GM23248 (cell line): ENCODE data around the gene NFYA. TPM values are rescaled to one million over a fixed set of nuclear protein-coding genes. Genes with fewer than 3 reads are reported as not detected.
A peak's percentile ranks its signal among the peaks of the same experiment; 100 is the strongest.

Source experiments
- DNase-seq: peaks from one replicate; pipeline ENCODE4 v3.0.0-alpha.2; 2015
- H2AFZ ChIP-seq: fragments of 200-600 bp; sonication (generic); 2 replicates; pipeline ENCODE4 v1.6.1; 2016; ENCODE audit warnings: antibody characterized with exemption
- H3F3A ChIP-seq: fragments of 200-600 bp; sonication (generic); 2 replicates; pipeline ENCODE4 v1.6.1; 2016; ENCODE audit warnings: mild to moderate bottlenecking, antibody characterized with exemption, mixed run types; ENCODE audit not compliant: insufficient read depth
- H3K27ac ChIP-seq: fragments of 200-600 bp; sonication (generic); 2 replicates; pipeline ENCODE4 v1.5.1; 2016; ENCODE audit warnings: mild to moderate bottlenecking
- H3K27me3 ChIP-seq: fragments of 200-600 bp; sonication (generic); replicated peaks from 2 replicates; pipeline ENCODE4 v1.6.1; 2016; ENCODE audit warnings: mild to moderate bottlenecking; ENCODE audit not compliant: insufficient read depth
- H3K36me3 ChIP-seq: fragments of 200-600 bp; sonication (generic); 2 replicates; pipeline ENCODE4 v1.6.1; 2016; ENCODE audit warnings: low read depth, mild to moderate bottlenecking
- H3K4me1 ChIP-seq: fragments of 200-600 bp; sonication (generic); 2 replicates; pipeline ENCODE4 v1.6.1; 2016; ENCODE audit warnings: mild to moderate bottlenecking; ENCODE audit not compliant: insufficient read depth
- H3K4me2 ChIP-seq: fragments of 200-600 bp; sonication (generic); one replicate; pipeline ENCODE4 v1.6.1; 2016; ENCODE audit warnings: mild to moderate bottlenecking; ENCODE audit not compliant: unreplicated experiment
- H3K4me3 ChIP-seq: fragments of 200-600 bp; sonication (generic); 2 replicates; pipeline ENCODE4 v1.5.1; 2016; ENCODE audit warnings: mild to moderate bottlenecking
- H3K79me2 ChIP-seq: fragments of 200-600 bp; sonication (generic); 2 replicates; pipeline ENCODE4 v1.6.1; 2016; ENCODE audit warnings: mild to moderate bottlenecking; ENCODE audit not compliant: insufficient read depth
- H3K9ac ChIP-seq: fragments of 200-600 bp; sonication (generic); 2 replicates; pipeline ENCODE4 v1.6.1; 2016; ENCODE audit warnings: mild to moderate bottlenecking
- H3K9me2 ChIP-seq: fragments of 200-600 bp; sonication (generic); 2 replicates; pipeline ENCODE4 v1.6.1; 2016; ENCODE audit warnings: mixed run types, mild to moderate bottlenecking, moderate library complexity; ENCODE audit not compliant: insufficient read depth
- H3K9me3 ChIP-seq: fragments of 200-600 bp; sonication (generic); one replicate; pipeline ENCODE4 v1.6.1; 2017; ENCODE audit warnings: low read depth
- H4K20me1 ChIP-seq: fragments of 200-600 bp; sonication (generic); 2 replicates; pipeline ENCODE4 v1.6.0; 2016; ENCODE audit not compliant: insufficient read depth
- EZH2 ChIP-seq: fragments of 200-600 bp; sonication (generic); IDR thresholded peaks from 2 replicates; pipeline ENCODE4 v1.6.1; 2018; ENCODE audit warnings: antibody characterized with exemption, mild to moderate bottlenecking; ENCODE audit not compliant: insufficient read depth, poor library complexity, severe bottlenecking
- EZH2phosphoT487 ChIP-seq: fragments of 200-600 bp; sonication (generic); IDR thresholded peaks from 2 replicates; pipeline ENCODE4 v1.6.1; 2018; ENCODE audit warnings: antibody characterized with exemption, moderate library complexity, mild to moderate bottlenecking, low read depth; ENCODE audit not compliant: insufficient read depth
- WGBS, 2 experiments: methylation state at CpG; one replicate each; pipeline ENCODE4 v1.1.6; 2015 to 2017; ENCODE audit warnings: low lambda C conversion rate in 2 of 2, low coverage in 1 of 2; ENCODE audit errors: missing lambda C conversion rate in 2 of 2; 5-methylcytosine and 5-hydroxymethylcytosine counted together
- in situ Hi-C: fragments of 300-500 bp; cut with MboI; formaldehyde crosslinking; loops from 2 replicates; pipeline ENCODE4 v1.15.0; 2020
- polyA plus RNA-seq: library from polyadenylated mRNA; unstranded; fragments of >200 nt; fragmentation: Nextera tagmentation; extraction: Ambion mirVana; gene quantifications from 2 replicates; pipeline ENCODE4 v1.2.1, GENCODE V29; 2016
- total RNA-seq: library from RNA; depleted of rRNA; stranded (reverse); fragments of >200 nt; shearing (Covaris generic); gene quantifications from 2 replicates; pipeline ENCODE4 v1.2.3, GENCODE V29; 2014

NFYA gene
- total and polyA plus RNA-seq, 2 experiments from 2014 or later: 8.8 to 9.4 TPM

DNA sequence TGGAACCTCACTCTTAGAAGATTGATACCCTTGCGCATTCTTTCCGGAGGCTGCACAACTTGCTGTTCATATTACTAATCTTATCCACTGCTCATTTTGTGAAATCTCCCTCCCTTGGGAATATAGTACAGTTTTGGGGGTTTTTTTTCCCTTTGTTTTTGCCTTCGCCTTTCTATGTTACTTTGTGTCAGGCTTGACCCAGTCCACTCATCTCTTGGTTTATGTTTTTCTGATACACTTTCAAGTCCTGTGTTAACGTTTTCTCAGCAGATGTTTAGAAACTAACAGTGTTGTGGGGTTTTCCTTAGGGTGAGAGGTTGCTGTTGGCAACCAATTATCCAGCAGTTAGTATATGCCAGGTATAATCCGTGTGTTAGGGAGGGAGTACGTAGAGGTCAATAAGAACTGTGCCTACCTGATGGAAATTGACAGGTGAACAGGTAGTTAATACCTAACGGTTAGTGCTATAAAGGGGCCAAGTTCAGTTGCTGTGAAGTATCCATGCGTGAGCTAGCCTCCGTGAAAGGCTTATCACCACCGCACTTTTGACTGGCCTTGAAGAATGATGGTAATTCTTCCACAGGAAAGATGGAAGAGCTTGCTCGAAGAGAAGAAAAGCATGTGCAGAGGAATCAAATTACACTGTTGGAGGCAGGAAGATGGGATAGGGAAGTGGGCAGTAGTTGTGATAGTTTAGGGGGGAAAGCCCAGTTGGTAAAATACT lies 1.4 kb downstream of the NFYA start:
- H3K4me1 ChIP-seq: peaks cover 35% of the 10 kb centered on the region
- no peaks in the 10 kb centered on the region for H3K27me3 ChIP-seq
- peak overlapping the region; percentile 97 for H3K27ac ChIP-seq
- peak overlapping the region; percentile 87 for H3K4me3 ChIP-seq
- DNase-seq: peak; percentile 86
- H3K4me2 ChIP-seq: peak overlapping the region; percentile 99
- H3K9me2 ChIP-seq: no peaks in the 10 kb centered on the region
- 9 to 10% methylated on average over 11 of the region's 11 CpGs for WGBS, 2 experiments
- H3K36me3 ChIP-seq: peaks cover 2% of the 10 kb centered on the region
- peak overlapping the region; percentile 99 for H3K9ac ChIP-seq
- TF ChIP-seq EZH2phosphoT487 (no peak), EZH2 (no peak)
- in situ Hi-C loops: no loop called here
- peaks cover 37% of the 10 kb centered on the region; the same call in 1 of the 2 replicates for H3F3A ChIP-seq
- H3K79me2 ChIP-seq: peaks cover 59% of the 10 kb centered on the region
- no peaks in the 10 kb centered on the region for H3K9me3 ChIP-seq
- peak overlapping the region; percentile 90 for H2AFZ ChIP-seq
- no peaks in the 10 kb centered on the region for H4K20me1 ChIP-seq

DNA sequence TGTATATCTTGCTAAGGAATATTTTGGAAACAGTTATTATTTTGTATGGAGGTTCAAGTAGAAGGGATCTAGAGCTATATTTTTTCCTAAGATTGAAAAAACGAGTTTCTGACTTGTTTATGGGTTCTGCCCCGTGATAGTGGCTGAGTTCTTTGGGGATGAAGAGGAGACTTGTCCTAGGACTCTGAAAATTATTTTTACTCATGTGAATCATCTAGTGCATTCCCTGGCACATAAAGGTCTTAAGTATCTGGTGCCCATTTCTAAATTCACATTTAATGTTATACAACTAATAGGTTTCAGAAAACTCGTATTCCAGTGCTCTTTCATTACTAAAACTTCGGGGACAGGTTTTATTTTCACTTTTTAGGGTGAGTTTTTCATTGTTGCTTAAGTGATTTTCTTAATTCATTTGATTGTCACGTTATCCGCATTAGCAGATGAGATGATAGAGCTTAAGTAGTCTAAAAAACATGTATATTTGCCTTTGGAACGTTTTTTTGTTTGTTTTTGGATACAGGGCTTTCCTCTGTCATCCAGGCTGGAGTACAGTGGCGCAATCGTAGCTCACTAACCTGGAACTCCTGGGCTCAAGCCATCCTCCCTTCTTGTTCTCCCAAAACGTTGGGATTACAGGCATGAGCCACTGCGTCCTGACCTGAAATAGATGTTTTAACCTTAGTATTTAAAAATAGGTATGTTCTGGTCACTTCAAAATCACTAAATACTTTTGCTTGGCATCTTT lies 2.1 kb downstream of the NFYA start:
- H3K4me1 ChIP-seq: peaks cover 35% of the 10 kb centered on the region
- in situ Hi-C loops: no loop called here
- H3K27me3 ChIP-seq: no peaks in the 10 kb centered on the region
- no peaks in the 10 kb centered on the region for H3K9me3 ChIP-seq
- peak; percentile 66 for DNase-seq
- H2AFZ ChIP-seq: peak overlapping the region; percentile 90
- peak overlapping the region; percentile 99 for H3K4me2 ChIP-seq
- H3K9me2 ChIP-seq: no peaks in the 10 kb centered on the region
- H3K27ac ChIP-seq: peak overlapping the region; percentile 97
- peak overlapping the region; percentile 99 for H3K9ac ChIP-seq
- peaks cover 9% of the 10 kb centered on the region for H3K36me3 ChIP-seq
- no peaks in the 10 kb centered on the region for H4K20me1 ChIP-seq
- H3K79me2 ChIP-seq: peaks cover 66% of the 10 kb centered on the region
- WGBS, 2 experiments: 28 to 33% methylated on average over 11 of the region's 11 CpGs
- H3K4me3 ChIP-seq: peak overlapping the region; percentile 87
- no peak for TF ChIP-seq EZH2phosphoT487
- TF ChIP-seq EZH2: no peak
- peaks cover 37% of the 10 kb centered on the region; the same call in 1 of the 2 replicates for H3F3A ChIP-seq

DNA sequence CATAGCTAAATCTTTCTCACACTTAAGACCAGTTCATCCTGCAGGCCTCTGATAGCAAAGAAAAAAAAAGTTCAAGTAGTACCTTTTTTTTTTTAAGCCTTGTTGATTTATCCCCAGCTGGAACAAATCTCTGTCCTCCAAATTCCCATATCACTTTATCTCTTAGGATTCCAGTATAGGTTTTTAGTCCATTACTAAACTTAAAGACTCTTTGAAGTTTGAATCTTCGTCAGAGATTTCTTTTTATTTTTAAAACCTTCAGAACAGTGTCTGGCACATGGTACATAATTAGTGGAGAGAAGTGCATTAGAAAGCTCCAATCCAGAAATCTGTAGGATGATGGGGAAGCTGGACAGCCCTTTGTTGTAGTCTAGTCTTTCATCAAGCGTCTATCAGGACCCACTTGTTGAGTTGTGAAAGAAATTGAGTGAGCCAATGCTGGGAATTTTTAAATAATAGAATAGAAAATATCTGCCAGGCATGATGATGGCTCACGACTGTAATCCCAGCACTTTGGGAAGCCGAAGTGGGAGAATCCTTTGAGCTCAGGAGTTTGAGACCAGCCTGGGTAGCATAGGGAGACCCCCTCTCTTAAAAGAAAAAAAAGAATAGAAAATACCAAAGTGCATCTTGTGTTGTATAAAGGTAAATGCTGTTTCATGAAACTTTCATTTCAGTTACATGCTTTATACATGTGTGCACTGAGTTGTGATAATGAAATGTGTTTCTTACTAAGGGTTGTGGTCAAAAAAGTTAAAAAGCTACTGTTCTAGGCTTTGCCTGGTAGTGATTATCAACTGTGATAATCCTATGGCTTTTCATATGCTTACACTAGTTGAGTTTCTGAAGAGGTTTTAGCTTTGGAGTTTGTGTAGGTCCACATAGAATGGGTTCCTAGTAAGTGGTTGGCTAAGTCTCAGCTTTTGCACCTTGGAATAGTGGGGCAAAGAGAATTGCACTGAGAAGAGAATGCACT lies 3.2 kb downstream of the NFYA start:
- Histone ChIP-seq H3K36me3 (peaks cover 20% of the 10 kb centered on the region), H3K4me3 (peak overlapping the region; percentile 87), H3K9ac (peak overlapping the region; percentile 99; the same call in 1 of the 2 replicates), H2AFZ (peak overlapping the region; percentile 90), H3K9me2 (no peaks in the 10 kb centered on the region), H3K79me2 (peaks cover 77% of the 10 kb centered on the region), H3K4me1 (peaks cover 28% of the 10 kb centered on the region), H3K27me3 (no peaks in the 10 kb centered on the region), H4K20me1 (no peaks in the 10 kb centered on the region), H3F3A (peaks cover 30% of the 10 kb centered on the region; the same call in 1 of the 2 replicates), H3K27ac (peak overlapping the region; percentile 97), H3K4me2 (peak overlapping the region; percentile 99), H3K9me3 (no peaks in the 10 kb centered on the region)
- TF ChIP-seq EZH2 (no peak), EZH2phosphoT487 (no peak)
- 71 to 79% methylated on average over 4 of the region's 4 CpGs for WGBS, 2 experiments
- in situ Hi-C loops: no loop called here
- no peak for DNase-seq

DNA sequence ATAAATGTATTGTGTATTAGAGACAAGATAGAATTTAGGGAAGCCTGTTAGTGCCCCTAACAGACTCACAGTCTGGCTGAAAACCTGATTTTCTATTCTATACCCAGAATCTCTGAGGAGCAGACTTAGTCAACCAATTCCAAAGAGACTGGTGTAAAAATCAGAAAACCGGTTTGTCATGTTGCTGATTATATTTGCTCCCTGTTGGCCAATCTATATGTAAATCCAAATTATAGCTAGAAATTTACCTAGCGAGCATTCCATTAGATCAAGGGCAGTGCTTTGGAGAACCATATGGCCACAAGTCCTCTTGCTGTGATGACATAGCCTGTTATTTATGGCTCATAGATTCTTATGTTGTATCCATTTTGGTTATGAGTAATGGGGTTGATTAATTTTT lies 4.8 kb downstream of the NFYA start:
- WGBS, 2 experiments: 86 to 94% methylated on average over 2 of the region's 2 CpGs
- Histone ChIP-seq H3K36me3 (peaks cover 30% of the 10 kb centered on the region), H3K27me3 (no peaks in the 10 kb centered on the region), H3K79me2 (peaks cover 91% of the 10 kb centered on the region), H3K9me3 (no peaks in the 10 kb centered on the region), H3K9me2 (no peaks in the 10 kb centered on the region), H3K9ac (no peak overlapping the region), H3K4me1 (peaks cover 25% of the 10 kb centered on the region), H3K4me2 (no peak overlapping the region), H3K27ac (no peak overlapping the region), H3F3A (peaks cover 19% of the 10 kb centered on the region; the same call in 1 of the 2 replicates), H3K4me3 (no peak overlapping the region), H4K20me1 (no peaks in the 10 kb centered on the region), H2AFZ (no peak overlapping the region)
- TF ChIP-seq EZH2: no peak
- TF ChIP-seq EZH2phosphoT487: no peak
- in situ Hi-C loops: no loop called here
- no peak for DNase-seq
